ENCODE measurements around the gene NCDN.
"Not testable (repeated sequence)": the region's sequence is repeated elsewhere in the genome, so short reads cannot be mapped to it uniquely, and the experiment has no call there.

- TF ChIP-seq, protein P1, sequence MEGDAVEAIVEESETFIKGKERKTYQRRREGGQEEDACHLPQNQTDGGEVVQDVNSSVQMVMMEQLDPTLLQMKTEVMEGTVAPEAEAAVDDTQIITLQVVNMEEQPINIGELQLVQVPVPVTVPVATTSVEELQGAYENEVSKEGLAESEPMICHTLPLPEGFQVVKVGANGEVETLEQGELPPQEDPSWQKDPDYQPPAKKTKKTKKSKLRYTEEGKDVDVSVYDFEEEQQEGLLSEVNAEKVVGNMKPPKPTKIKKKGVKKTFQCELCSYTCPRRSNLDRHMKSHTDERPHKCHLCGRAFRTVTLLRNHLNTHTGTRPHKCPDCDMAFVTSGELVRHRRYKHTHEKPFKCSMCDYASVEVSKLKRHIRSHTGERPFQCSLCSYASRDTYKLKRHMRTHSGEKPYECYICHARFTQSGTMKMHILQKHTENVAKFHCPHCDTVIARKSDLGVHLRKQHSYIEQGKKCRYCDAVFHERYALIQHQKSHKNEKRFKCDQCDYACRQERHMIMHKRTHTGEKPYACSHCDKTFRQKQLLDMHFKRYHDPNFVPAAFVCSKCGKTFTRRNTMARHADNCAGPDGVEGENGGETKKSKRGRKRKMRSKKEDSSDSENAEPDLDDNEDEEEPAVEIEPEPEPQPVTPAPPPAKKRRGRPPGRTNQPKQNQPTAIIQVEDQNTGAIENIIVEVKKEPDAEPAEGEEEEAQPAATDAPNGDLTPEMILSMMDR (IDR thresholded peaks at IDR 0.05): not testable (repeated sequence)
- TF ChIP-seq POLR2AphosphoS5 (IDR thresholded peaks at IDR 0.05); POLR2A (IDR thresholded peaks at IDR 0.05; ENCODE audit: low read depth); EP300 (IDR thresholded peaks at IDR 0.05): not testable (repeated sequence)
These were observed 19.1 kb downstream of the NCDN start for GRCh38 chr1:35576766-35577070.
